Motor neuron (in vitro differentiated cells): ENCODE results near the gene POLR3B. TPM values are rescaled to one million over a fixed set of nuclear protein-coding genes. Genes with fewer than 3 reads are reported as not detected.
"Not testable (repeated sequence)": the region's sequence is repeated elsewhere in the genome, so short reads cannot be mapped to it uniquely, and the experiment has no call there.

Source experiments
- ATAC-seq, 8 experiments: fragments of 200-7000 bp; cut with Tn5 transposase; replicated peaks in 6 of 8; 2 replicates each; pipeline ENCODE4 v1.8.0; 2021; ENCODE audit warnings: mild to moderate bottlenecking in 8 of 8, moderate library complexity in 8 of 8
- H3K27ac ChIP-seq, 2 donors: fragments of 250-450 bp; sonication (Bioruptor Pico); 2 replicates each; pipeline ENCODE4 v1.9.0; 2021; ENCODE audit warnings: antibody characterized with exemption in 2 of 2, mild to moderate bottlenecking in 2 of 2, moderate library complexity in 1 of 2
- H3K4me1 ChIP-seq, 2 donors: fragments of 250-450 bp; sonication (Bioruptor Pico); replicated peaks in 1 of 2; 2 replicates each; pipeline ENCODE4 v1.6.1; 2021; ENCODE audit warnings: antibody characterized with exemption in 2 of 2, mild to moderate bottlenecking in 2 of 2, moderate library complexity in 1 of 2
- H3K4me3 ChIP-seq, 5 donors: fragments of 250-450 bp; sonication (Bioruptor Pico); 2 replicates each; pipeline ENCODE4 v1.9.0; 2021; ENCODE audit warnings: antibody characterized with exemption in 5 of 5, mild to moderate bottlenecking in 5 of 5, moderate library complexity in 4 of 5
- WGBS, 10 experiments: fragments of 450-650 bp; shearing (Covaris generic); methylation state at CpG; one replicate each; pipeline ENCODE4 v1.0.0; 2022; 5-methylcytosine and 5-hydroxymethylcytosine counted together
- in situ Hi-C, 9 experiments: fragments of 400-800 bp; cut with MboI; loops; one replicate each; pipeline ENCODE4 v1.15.0; 2021; ENCODE audit warnings: low sequenced_read_pairs in 9 of 9, low pct_unique_long_range_greater_than_20kb in 2 of 9; ENCODE audit not compliant: unreplicated experiment in 9 of 9
- total RNA-seq, 8 experiments: library from RNA; unstranded; fragments of 300-600 nt; gene quantifications; 2 replicates each; pipeline versions ENCODE4 v1.2.3 to v1.2.4, GENCODE V29; 2022

Gene POLR3B
- total RNA-seq, 8 experiments from 2014 or later, result 6.8 to 19.4 (median 13.2) TPM

DNA sequence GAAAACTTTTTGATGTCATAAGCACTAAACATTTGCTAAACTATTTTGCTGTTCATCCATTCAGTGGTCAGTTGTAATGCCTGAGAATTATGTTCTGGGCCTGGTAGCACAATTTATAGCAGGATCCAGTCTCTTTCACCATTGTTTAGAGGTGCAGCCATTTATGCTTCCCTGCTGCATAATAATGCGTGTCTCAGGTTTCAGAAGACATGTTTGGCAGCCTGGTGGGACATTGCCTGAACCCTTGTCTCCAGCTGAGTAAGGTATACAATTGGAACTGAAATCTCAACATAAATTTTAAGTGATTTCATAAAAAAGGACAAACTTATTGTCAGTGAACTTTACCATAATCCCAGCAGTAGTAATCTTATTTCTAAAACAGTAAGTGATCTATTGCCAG, 94.8 kb downstream of the POLR3B start:
- ATAC-seq, result peak in 1 of 8 experiments; percentile 9
- WGBS, 10 experiments, result 40 to 56% (median 44%) methylated on average over 1 of the region's 1 CpG; no CpG with 5 or more reads in 6 of the 10 experiments
- in situ Hi-C loops, result no loop called here
- H3K4me1 ChIP-seq, result peaks cover 25% of the 10 kb centered on the region in 2 donors
- no peak overlapping the region for H3K4me3 ChIP-seq
- H3K27ac ChIP-seq, result no peak overlapping the region

- 30 to 97% (median 78%) methylated on average over 2 to 6 of the region's 6 CpGs; no CpG with 5 or more reads in 1 of the 10 experiments for WGBS, 10 experiments
- no peak overlapping the region for H3K27ac ChIP-seq
- ATAC-seq, result peak in 3 of 8 experiments; percentile 44 to 91 (median 79)
- in situ Hi-C loops, result no loop called here
- peaks cover 17 to 19% of the 10 kb centered on the region in 2 donors for H3K4me1 ChIP-seq
- no peak overlapping the region for H3K4me3 ChIP-seq
Measured at GRCh38 chr12:106455111-106455510, 97.6 kb downstream of the POLR3B start.

DNA sequence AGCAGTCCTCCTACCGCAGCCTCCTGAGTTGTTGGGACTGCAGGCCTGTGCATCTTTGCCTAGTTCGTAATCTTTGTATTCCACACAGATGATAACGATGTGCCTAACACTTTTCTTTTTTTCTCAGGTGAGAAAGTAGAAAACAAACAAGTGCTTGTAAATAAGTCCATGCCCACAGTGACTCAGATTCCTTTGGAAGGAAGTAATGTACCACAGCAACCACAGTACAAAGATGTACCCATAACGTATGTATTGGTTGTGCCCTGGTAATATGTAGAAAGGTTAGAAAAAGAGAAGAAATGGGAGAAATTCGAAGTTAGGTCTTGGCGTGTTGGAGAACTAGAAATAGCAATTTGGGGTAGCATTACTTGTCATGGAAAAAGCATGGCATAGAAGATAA, 101.6 kb downstream of the POLR3B start:
- Histone ChIP-seq H3K4me3 (no peak overlapping the region), H3K27ac (no peak overlapping the region), H3K4me1 (peaks cover 6 to 10% of the 10 kb centered on the region in 2 donors)
- WGBS, 10 experiments, result 95 to 100% (median 100%) methylated on average over 1 to 6 of the region's 6 CpGs; no CpG with 5 or more reads in 2 of the 10 experiments
- ATAC-seq, result no peak
- in situ Hi-C loops, result no loop called here

DNA sequence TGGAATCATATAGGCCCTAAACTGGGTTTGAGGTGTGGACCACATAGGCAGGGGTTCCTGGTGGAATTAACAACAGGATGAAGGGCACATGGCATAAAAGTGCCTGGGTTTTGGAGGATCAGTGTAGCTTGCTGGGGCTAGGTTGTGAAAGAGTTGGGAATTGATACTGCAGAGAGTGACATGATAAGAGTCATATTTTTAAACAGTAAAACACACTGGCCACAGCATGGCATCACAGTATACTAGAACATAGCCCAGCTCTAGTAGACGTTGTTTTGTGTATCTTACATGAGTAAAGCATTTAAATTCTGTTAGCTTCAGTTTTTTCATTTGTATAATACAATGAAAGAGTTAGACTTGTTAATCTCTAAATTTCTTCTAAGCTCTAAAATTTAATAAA, 102.0 kb downstream of the POLR3B start:
- in situ Hi-C loops, result no loop called here
- H3K4me1 ChIP-seq, result peaks cover 6 to 10% of the 10 kb centered on the region in 2 donors
- WGBS, 10 experiments, result 88 to 100% (median 100%) methylated on average over 1 of the region's 1 CpG; no CpG with 5 or more reads in 7 of the 10 experiments
- no peak overlapping the region for H3K4me3 ChIP-seq
- ATAC-seq, result no peak
- H3K27ac ChIP-seq, result no peak overlapping the region

- no peak overlapping the region for H3K4me3 ChIP-seq
- WGBS, 10 experiments, result 71 to 100% (median 90%) methylated on average over 1 to 2 of the region's 2 CpGs; no CpG with 5 or more reads in 1 of the 10 experiments
- H3K4me1 ChIP-seq, result no peaks in the 10 kb centered on the region
- in situ Hi-C loops, result no loop called here
- no peak for ATAC-seq
- no peak overlapping the region for H3K27ac ChIP-seq
Measured at GRCh38 chr12:106461730-106462129, 104.2 kb downstream of the POLR3B start.

- ATAC-seq, H3K4me1 ChIP-seq, H3K27ac ChIP-seq, H3K4me3 ChIP-seq, in situ Hi-C loops: not testable (repeated sequence)
- 93 to 100% methylated on average over 1 to 3 of the region's 4 CpGs; no CpG with 5 or more reads in 8 of the 10 experiments for WGBS, 10 experiments
Measured at GRCh38 chr12:106465605-106466004, 108.1 kb downstream of the POLR3B start.

GRCh38 chr12:106475662-106476061, 118.1 kb downstream of the POLR3B start:
- ATAC-seq, H3K4me3 ChIP-seq, H3K27ac ChIP-seq, in situ Hi-C loops: not testable (repeated sequence)
- no CpG with 5 or more reads among the region's 3 CpGs for WGBS, 10 experiments
- H3K4me1 ChIP-seq, result peaks cover 0 to 13% of the 10 kb centered on the region in 2 donors

DNA sequence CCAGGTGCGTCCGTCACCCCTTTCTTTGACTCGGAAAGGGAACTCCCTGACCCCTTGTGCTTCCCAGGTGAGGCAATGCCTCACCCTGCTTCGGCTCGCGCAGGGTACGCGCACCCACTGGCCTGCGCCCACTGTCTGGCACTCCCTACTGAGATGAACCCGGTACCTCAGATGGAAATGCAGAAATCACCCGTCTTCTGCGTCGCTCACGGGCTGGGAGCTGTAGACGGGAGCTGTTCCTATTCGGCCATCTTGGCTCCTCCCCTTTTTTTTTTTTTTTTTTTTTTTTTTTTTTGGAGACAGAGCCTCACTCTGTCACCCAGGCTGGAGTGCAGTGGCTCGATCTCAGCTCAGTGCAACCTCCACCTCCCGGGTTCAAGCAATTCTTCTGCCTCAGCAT, 120.1 kb downstream of the POLR3B start:
- in situ Hi-C loops, result not testable (repeated sequence)
- 52 to 80% methylated on average over 1 to 2 of the region's 18 CpGs; no CpG with 5 or more reads in 8 of the 10 experiments for WGBS, 10 experiments
- H3K4me3 ChIP-seq, result peak overlapping the region in 3 of 5 donors; percentile 22 to 25 (median 25)
- peaks cover 0 to 18% of the 10 kb centered on the region in 2 donors for H3K4me1 ChIP-seq
- ATAC-seq, result peak in 4 of 8 experiments; percentile 29 to 68 (median 62)
- peak overlapping the region in 1 of 2 donors; percentile 69 for H3K27ac ChIP-seq

DNA sequence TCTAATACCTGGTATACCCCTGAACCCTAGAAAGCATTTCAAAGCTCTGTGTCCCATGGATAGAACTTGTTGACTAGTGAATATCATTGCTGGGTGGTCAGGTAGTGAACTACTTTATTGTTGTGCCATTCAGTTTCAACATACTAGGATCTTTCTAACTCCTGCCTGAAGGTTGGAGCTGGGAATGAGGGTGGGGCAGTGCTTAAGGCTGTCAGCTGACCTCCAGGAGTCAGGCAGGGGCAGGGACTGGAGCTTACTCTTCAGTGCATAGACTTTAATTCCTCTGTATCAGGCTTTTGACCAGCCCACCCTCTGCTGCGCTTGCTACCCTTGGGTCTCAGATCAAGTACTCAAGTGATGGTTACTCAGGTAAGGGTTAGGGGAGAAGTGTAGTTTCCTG, 122.7 kb downstream of the POLR3B start:
- ATAC-seq, result peak in 3 of 8 experiments; percentile 48 to 100 (median 95)
- no peak overlapping the region for H3K4me3 ChIP-seq

DNA sequence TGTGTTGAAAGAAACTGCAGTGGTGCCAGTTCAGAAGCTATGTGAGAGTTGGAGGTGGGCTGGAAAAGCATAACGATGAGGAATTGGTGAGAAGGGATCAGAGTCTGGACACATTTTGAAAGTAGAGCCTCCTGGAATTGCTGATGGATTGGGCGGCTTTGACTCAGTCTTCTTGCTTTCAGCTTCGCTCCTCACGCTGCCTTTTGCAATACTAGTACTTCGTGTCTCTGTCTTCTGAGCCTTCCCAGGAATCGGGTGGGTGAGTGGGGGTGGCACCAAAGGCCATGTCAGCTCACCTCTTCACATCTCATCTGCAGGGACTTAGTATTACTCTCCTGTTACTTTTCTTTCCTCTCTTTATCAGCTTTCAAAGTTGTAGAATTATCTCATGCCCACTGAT, 123.7 kb downstream of the POLR3B start:
- H3K27ac ChIP-seq, result no peak overlapping the region
- WGBS, 10 experiments, result 50 to 100% (median 91%) methylated on average over 1 to 6 of the region's 6 CpGs; no CpG with 5 or more reads in 3 of the 10 experiments
- no peak for ATAC-seq
- H3K4me3 ChIP-seq, result no peak overlapping the region
- H3K4me1 ChIP-seq, result peaks cover 0 to 18% of the 10 kb centered on the region in 2 donors
- in situ Hi-C loops, result no loop called here

More for the DNA sequence above, 122.7 kb downstream of the POLR3B start:
- Histone ChIP-seq H3K4me1 (peaks cover 0 to 18% of the 10 kb centered on the region in 2 donors), H3K27ac (no peak overlapping the region)
- in situ Hi-C loops, result no loop called here
- WGBS, 10 experiments, result 83 to 100% (median 100%) methylated on average over 1 of the region's 1 CpG; no CpG with 5 or more reads in 7 of the 10 experiments

- WGBS, 10 experiments, result 79 to 100% (median 98%) methylated on average over 2 to 5 of the region's 5 CpGs; no CpG with 5 or more reads in 2 of the 10 experiments
- H3K27ac ChIP-seq, result no peak overlapping the region
- H3K4me3 ChIP-seq, result no peak overlapping the region
- H3K4me1 ChIP-seq, result peaks cover 41 to 45% of the 10 kb centered on the region in 2 donors
- ATAC-seq, result no peak
- in situ Hi-C loops, result no loop called here
Measured at GRCh38 chr12:106487664-106488063, 130.1 kb downstream of the POLR3B start.

DNA sequence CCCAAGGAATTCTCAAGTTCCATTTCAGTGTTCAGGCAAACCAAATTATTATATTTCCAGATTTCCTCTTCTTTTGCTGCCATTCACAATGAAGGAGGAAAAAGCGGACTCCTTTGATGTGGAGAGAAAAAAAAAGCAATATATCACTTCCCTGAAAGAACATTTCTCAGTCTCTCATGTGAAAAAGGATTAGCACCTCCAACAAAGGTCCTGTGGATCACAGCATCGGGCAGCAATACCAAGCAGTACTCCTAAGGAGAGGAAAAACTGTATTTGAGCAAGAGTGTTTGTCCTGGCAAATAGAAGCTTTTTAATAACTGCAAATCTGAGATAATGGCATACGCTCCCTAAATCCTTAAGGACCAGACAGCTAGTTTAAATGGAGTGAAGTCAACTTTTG, 131.3 kb downstream of the POLR3B start:
- H3K27ac ChIP-seq, result no peak overlapping the region
- peaks cover 50 to 53% of the 10 kb centered on the region in 2 donors for H3K4me1 ChIP-seq
- in situ Hi-C loops, result no loop called here
- H3K4me3 ChIP-seq, result no peak overlapping the region
- ATAC-seq, result no peak
- 20 to 100% (median 36%) methylated on average over 1 to 3 of the region's 3 CpGs for WGBS, 10 experiments

- in situ Hi-C loops, result no loop called here
Measured at GRCh38 chr12:106490264-106490663, 132.7 kb downstream of the POLR3B start.

DNA sequence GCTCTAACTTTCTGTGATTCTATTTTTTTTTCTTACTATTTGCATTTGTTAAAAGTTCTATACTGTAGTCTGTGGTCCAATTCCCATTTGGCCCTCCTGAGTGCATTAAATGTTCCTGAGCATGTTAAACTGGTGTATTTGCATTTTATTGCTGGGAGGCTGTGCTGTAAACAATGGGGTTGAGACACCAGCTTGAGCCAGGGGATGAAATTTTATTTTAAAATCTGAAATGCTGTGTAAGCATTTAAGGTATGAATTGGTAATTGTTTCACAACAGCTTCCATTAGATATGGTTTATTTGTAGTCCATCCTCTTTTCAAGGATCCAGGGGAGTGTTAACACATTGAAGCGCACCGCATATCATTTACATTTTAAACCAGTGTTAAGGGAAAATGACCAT, 135.3 kb downstream of the POLR3B start:
- in situ Hi-C loops, result no loop called here
- Histone ChIP-seq H3K4me3 (no peak overlapping the region), H3K27ac (peak overlapping the region; percentile 35 to 82), H3K4me1 (peaks cover 70 to 80% of the 10 kb centered on the region in 2 donors)
- WGBS, 10 experiments, result 13 to 100% (median 44%) methylated on average over 1 to 2 of the region's 2 CpGs; no CpG with 5 or more reads in 1 of the 10 experiments
- peak in 3 of 8 experiments; percentile 72 to 94 (median 84) for ATAC-seq

More at GRCh38 chr12:106490264-106490663, 132.7 kb downstream of the POLR3B start:
- 0 to 88% (median 21%) methylated on average over 1 to 5 of the region's 5 CpGs; no CpG with 5 or more reads in 1 of the 10 experiments for WGBS, 10 experiments
- peak overlapping the region in 1 of 2 donors; percentile 14 for H3K27ac ChIP-seq
- ATAC-seq, result peak in 4 of 8 experiments; percentile 21 to 31 (median 26)
- peaks cover 61 to 67% of the 10 kb centered on the region in 2 donors for H3K4me1 ChIP-seq
- H3K4me3 ChIP-seq, result no peak overlapping the region
